Ovary (tissue), 9 donors: ENCODE results near the gene COL6A2. TPM values are rescaled to one million over a fixed set of nuclear protein-coding genes. Genes with fewer than 3 reads are reported as not detected.

Experiments used
- DNase-seq, 5 donors: peaks; one replicate each; pipeline ENCODE4 v3.0.0-alpha.2; 2019 to 2020
- H3K27ac ChIP-seq, 2 donors: fragments of 200-600 bp; one replicate each; pipeline versions ENCODE4 v1.5.1 to v1.8.0; 2019 to 2022
- H3K27me3 ChIP-seq: fragments of 200-600 bp; one replicate; pipeline ENCODE4 v1.8.0; 2022
- H3K36me3 ChIP-seq: fragments of 200-600 bp; sonication (generic); one replicate; pipeline ENCODE4 v1.5.1; 2019
- H3K4me1 ChIP-seq: one replicate; pipeline ENCODE4 v1.8.1; 2013; ENCODE audit warnings: mild to moderate bottlenecking, moderate library complexity; ENCODE audit not compliant: insufficient read depth
- H3K4me3 ChIP-seq: fragments of 200-600 bp; sonication (generic); one replicate; pipeline ENCODE4 v1.5.1; 2017
- H3K9me3 ChIP-seq, 2 donors: fragments of 200-600 bp in 1 of 2; sonication (generic) in 1 of 2; one replicate each; pipeline versions ENCODE4 v1.5.1 to v1.8.1; 2013 to 2019; ENCODE audit warnings: mild to moderate bottlenecking in 1 of 2, moderate library complexity in 1 of 2
- EP300 ChIP-seq: sonication (generic); formaldehyde crosslinking; IDR thresholded peaks from one replicate; pipeline ENCODE4 v1.6.1; 2017; ENCODE audit warnings: antibody characterized with exemption
- POLR2A ChIP-seq: fragments of 450-650 bp; IDR thresholded peaks from one replicate; pipeline ENCODE4 v1.6.1; 2017; ENCODE audit warnings: antibody characterized with exemption, mild to moderate bottlenecking, moderate library complexity
- WGBS, 3 donors: extraction: QIAGEN DNeasy Blood & Tissue Kit in 1 of 3; methylation state at CpG; one replicate each; pipeline versions ENCODE4 v1.1.5 to v1.1.7; 2013 to 2017; 5-methylcytosine and 5-hydroxymethylcytosine counted together
- intact Hi-C, 4 donors: fragments of 100-400 bp; cut with DNase I; formaldehyde crosslinking; loops; one replicate each; pipeline versions ENCODE4 v1.11.0 to v1.15.1; 2022 to 2023
- polyA plus RNA-seq, 2 donors: library from polyadenylated mRNA; stranded (reverse); fragments of 200-250 nt in 1 of 2; fragments of 350-450 nt in 1 of 2; fragmentation: Illumina TruSeq in 1 of 2; extraction: RNeasy Lipid Tissue Mini Kit (QIAGEN cat#74804) in 1 of 2; gene quantifications; one replicate each; pipeline ENCODE4 v1.2.3, GENCODE V29; 2013 to 2014
- small RNA-seq: library from RNA; depleted of rRNA; stranded (forward); fragments of <200 nt; gene quantifications from one replicate; pipeline ENCODE3, GENCODE V24; 2016
- total RNA-seq, 7 donors: library from RNA; depleted of rRNA in 2 of 7; stranded (reverse); fragments of >200 nt in 2 of 7; fragmentation: NEBNext Ultra II Directional in 3 of 7; extraction: Animal tissue kit (Norgen Biotek cat#: 25700) in 3 of 7; gene quantifications; one replicate each; pipeline versions ENCODE4 v1.1.0 to v1.2.4, GENCODE V29; 2016 to 2023
- TF ChIP-seq, protein P1 (sequence below), 3 donors: fragments of 450-650 bp in 2 of 3; fragments of 200-600 bp in 1 of 3; IDR thresholded peaks; one replicate each; pipeline versions ENCODE4 v1.5.1 to v1.8.0; 2016 to 2022; ENCODE audit warnings: antibody characterized with exemption in 3 of 3, mild to moderate bottlenecking in 1 of 3
- donor health status: DM: no; HTN: no; CAD: no; lungs with moderate emphysema.
- donor health status: DM: no; HTN: no; CAD: no.
- donor health status: Bipolar disorder and iron deficiency.
- donor health status: DM: yes; HTN: yes; CAD: no.
- donor health status: DM: no; HTN: no; CAD: no.
- donor health status: DM: yes; HTN: yes; CAD: no.

The COL6A2 gene
- total and polyA plus RNA-seq, 9 donors: 50.9 to 1,092 (median 818) TPM

GRCh38 chr21:46178961-46179360, 81.0 kb downstream of the COL6A2 start:
- Histone ChIP-seq H3K36me3 (no peaks in the 10 kb centered on the region), H3K27me3 (no peaks in the 10 kb centered on the region), H3K27ac (no peak overlapping the region), H3K4me1 (peaks cover 3% of the 10 kb centered on the region), H3K9me3 (no peaks in the 10 kb centered on the region), H3K4me3 (no peak overlapping the region)
- DNase-seq: peak in 1 of 5 donors; percentile 8
- TF ChIP-seq, protein P1, sequence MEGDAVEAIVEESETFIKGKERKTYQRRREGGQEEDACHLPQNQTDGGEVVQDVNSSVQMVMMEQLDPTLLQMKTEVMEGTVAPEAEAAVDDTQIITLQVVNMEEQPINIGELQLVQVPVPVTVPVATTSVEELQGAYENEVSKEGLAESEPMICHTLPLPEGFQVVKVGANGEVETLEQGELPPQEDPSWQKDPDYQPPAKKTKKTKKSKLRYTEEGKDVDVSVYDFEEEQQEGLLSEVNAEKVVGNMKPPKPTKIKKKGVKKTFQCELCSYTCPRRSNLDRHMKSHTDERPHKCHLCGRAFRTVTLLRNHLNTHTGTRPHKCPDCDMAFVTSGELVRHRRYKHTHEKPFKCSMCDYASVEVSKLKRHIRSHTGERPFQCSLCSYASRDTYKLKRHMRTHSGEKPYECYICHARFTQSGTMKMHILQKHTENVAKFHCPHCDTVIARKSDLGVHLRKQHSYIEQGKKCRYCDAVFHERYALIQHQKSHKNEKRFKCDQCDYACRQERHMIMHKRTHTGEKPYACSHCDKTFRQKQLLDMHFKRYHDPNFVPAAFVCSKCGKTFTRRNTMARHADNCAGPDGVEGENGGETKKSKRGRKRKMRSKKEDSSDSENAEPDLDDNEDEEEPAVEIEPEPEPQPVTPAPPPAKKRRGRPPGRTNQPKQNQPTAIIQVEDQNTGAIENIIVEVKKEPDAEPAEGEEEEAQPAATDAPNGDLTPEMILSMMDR (IDR thresholded peaks at IDR 0.05): no peak
- TF ChIP-seq POLR2A: no peak
- no peak for TF ChIP-seq EP300
- WGBS, 3 donors: 86 to 93% (median 91%) methylated on average over 4 of the region's 4 CpGs
- intact Hi-C loops: no loop called here

Small RNA genes within 50 kb of the gene (small RNA-seq; reads per million reads assigned to genes)
- gene PSMA6P3: not detected

Other genes with a start within 250 kb of the COL6A2 start
- 100 to 1,000 TPM; 389 to 779 (median 731) TPM for gene COL6A1, start 116.3 kb upstream of the COL6A2 start, total RNA-seq
- gene COL6A1, start 116.3 kb upstream of the COL6A2 start, polyA plus RNA-seq: 100 to 1,000 TPM; 112 to 905 TPM
- 1 to 10 TPM in 5 of 7 donors, under 1 TPM in 2; 0.83 to 7.5 (median 3.8) TPM for gene FTCD, start 57.5 kb downstream of the COL6A2 start, total RNA-seq
- gene FTCD, start 57.5 kb downstream of the COL6A2 start, polyA plus RNA-seq: 1 to 10 TPM in 1 of 2 donors, not detected in 1; 3.5 TPM
- 10 to 100 TPM in 5 of 7 donors, 1 to 10 TPM in 2; 7.2 to 21.1 (median 14.9) TPM for gene SPATC1L, start 86.3 kb downstream of the COL6A2 start, total RNA-seq
- 10 to 100 TPM in 1 of 2 donors, 1 to 10 TPM in 1; 2.8 to 21.3 TPM for gene SPATC1L, start 86.3 kb downstream of the COL6A2 start, polyA plus RNA-seq
- 100 to 1,000 TPM in 2 of 7 donors, 10 to 100 TPM in 5; 33.2 to 201 (median 80.9) TPM for gene LSS, start 130.7 kb downstream of the COL6A2 start, total RNA-seq
- gene LSS, start 130.7 kb downstream of the COL6A2 start, polyA plus RNA-seq: 10 to 100 TPM; 19.8 to 49.8 TPM
- 10 to 100 TPM; 58.2 to 89.3 (median 84.5) TPM for gene MCM3AP, start 187.5 kb downstream of the COL6A2 start, total RNA-seq
- 10 to 100 TPM; 35.9 to 50.4 TPM for gene MCM3AP, start 187.5 kb downstream of the COL6A2 start, polyA plus RNA-seq
- gene YBEY, start 188.2 kb downstream of the COL6A2 start, total RNA-seq: 10 to 100 TPM; 10.7 to 22.6 (median 14.9) TPM
- gene YBEY, start 188.2 kb downstream of the COL6A2 start, polyA plus RNA-seq: 10 to 100 TPM; 16.4 to 27.9 TPM
- gene C21orf58, start 225.8 kb downstream of the COL6A2 start, total RNA-seq: 10 to 100 TPM in 1 of 7 donors, 1 to 10 TPM in 6; 1.6 to 26.8 (median 2.3) TPM
- 1 to 10 TPM in 1 of 2 donors, under 1 TPM in 1; 0.63 to 2.7 TPM for gene C21orf58, start 225.8 kb downstream of the COL6A2 start, polyA plus RNA-seq
- gene PCNT, start 226.0 kb downstream of the COL6A2 start, total RNA-seq: 10 to 100 TPM; 14.7 to 28.2 (median 24.0) TPM
- 10 to 100 TPM; 11.1 to 11.4 TPM for gene PCNT, start 226.0 kb downstream of the COL6A2 start, polyA plus RNA-seq